GM18508 (cell line): ENCODE data around the gene CLASP1.
A peak's percentile ranks its signal among the peaks of the same experiment; 100 is the strongest.
"Not testable (repeated sequence)": the region's sequence is repeated elsewhere in the genome, so short reads cannot be mapped to it uniquely, and the experiment has no call there.

Experiments
- ATAC-seq: cut with Tn5 transposase; IDR thresholded peaks from one replicate; pipeline ENCODE4 v1.9.1; 2021; ENCODE audit warnings: moderate number of reproducible peaks; ENCODE audit not compliant: insufficient read depth, unreplicated experiment

Gene CLASP1

GRCh38 chr2:121663434-121663833 lies 14.2 kb upstream of the CLASP1 start:
- ATAC-seq, result no peak

GRCh38 chr2:121662656-121663055 lies 13.4 kb upstream of the CLASP1 start:
- ATAC-seq, result no peak

- no peak for ATAC-seq
Observed at GRCh38 chr2:121659933-121660332, 10.7 kb upstream of the CLASP1 start.

GRCh38 chr2:121658393-121658792 lies 9.1 kb upstream of the CLASP1 start:
- not testable (repeated sequence) for ATAC-seq

GRCh38 chr2:121653035-121653434 lies 3.8 kb upstream of the CLASP1 start:
- no peak for ATAC-seq

- no peak for ATAC-seq
Observed at GRCh38 chr2:121650315-121650930, 1.2 kb upstream of the CLASP1 start.

GRCh38 chr2:121649596-121650314 lies 493 bp upstream of the CLASP1 start:
- ATAC-seq, result peak; percentile 75

GRCh38 chr2:121648206-121649148 lies 785 bp downstream of the CLASP1 start:
- no peak for ATAC-seq

- no peak for ATAC-seq
Observed at GRCh38 chr2:121647396-121647795, 1.9 kb downstream of the CLASP1 start.

- ATAC-seq, result no peak
Observed at GRCh38 chr2:121644715-121645114, 4.5 kb downstream of the CLASP1 start.

GRCh38 chr2:121643877-121644276 lies 5.4 kb downstream of the CLASP1 start:
- no peak for ATAC-seq

- ATAC-seq, result no peak
Observed at GRCh38 chr2:121640380-121641316, 8.6 kb downstream of the CLASP1 start.

- ATAC-seq, result not testable (repeated sequence)
Observed at GRCh38 chr2:121639846-121640245, 9.4 kb downstream of the CLASP1 start.

GRCh38 chr2:121638333-121638732 lies 10.9 kb downstream of the CLASP1 start:
- ATAC-seq, result no peak

- ATAC-seq, result no peak
Observed at GRCh38 chr2:121635371-121635770, 13.9 kb downstream of the CLASP1 start.

GRCh38 chr2:121634354-121635307 lies 14.6 kb downstream of the CLASP1 start:
- no peak for ATAC-seq

- no peak for ATAC-seq
Observed at GRCh38 chr2:121633463-121633862, 15.8 kb downstream of the CLASP1 start.

- ATAC-seq, result no peak
Observed at GRCh38 chr2:121627525-121628050, 21.7 kb downstream of the CLASP1 start.
